Measurements from ENCODE around the gene TMEM218.

TMEM218 gene

DNA sequence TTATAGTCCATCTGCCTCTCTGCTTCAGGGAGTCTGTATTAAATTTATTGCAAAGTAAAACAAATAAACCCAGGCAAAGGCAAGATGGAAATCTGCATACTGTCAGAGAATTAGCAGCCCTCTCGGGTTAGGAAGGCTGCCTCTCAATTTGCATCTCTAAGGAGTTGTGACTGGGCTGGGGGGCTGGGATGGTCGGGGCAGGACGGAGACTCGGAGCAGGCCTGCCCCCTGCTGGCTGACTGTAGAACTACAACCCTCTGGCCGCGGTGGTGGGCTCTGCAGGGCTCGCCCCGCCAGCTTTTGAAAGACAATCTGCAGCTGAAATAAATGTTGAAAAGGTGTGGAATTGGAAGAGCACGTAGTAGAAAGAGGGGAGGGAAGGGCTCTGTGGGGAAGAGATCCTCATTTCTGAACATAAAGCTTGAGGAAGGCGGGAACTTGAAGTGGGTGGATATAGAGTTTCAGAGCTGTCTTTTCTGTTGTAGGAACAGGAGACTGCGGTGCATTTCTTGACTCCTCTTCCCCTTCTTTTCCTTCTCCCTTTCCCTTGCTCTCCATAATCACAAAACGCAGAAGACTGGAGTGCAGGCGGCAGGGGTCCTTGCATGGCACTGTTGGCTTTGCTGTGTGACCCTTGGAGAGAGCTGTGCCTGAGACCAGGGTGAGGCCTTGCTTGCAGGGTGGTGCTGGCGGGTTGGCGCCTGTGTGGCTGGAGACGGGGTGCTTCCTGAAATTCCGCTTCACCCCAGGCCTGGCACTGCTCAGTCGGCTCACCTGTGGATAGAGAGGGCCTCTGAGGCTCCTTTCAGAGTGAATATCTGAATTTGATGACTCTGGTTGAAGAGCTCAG is 30.5 kb upstream of the TMEM218 start:
- Histone ChIP-seq H4K8ac (ENCODE audit: low read depth, low read length) (no peak overlapping the region), H3K4me3 (ENCODE audit: low read depth, low read length) (no peak overlapping the region), H3K14ac (ENCODE audit: low read length) (no peak overlapping the region), H3K27me3 (ENCODE audit: insufficient read depth, low read length) (peaks cover 4% of the 10 kb centered on the region), H3K4me2 (ENCODE audit: low read length) (no peak overlapping the region), H3K27ac (ENCODE audit: low read depth, low read length) (no peak overlapping the region), H3K4me1 (ENCODE audit: control insufficient read depth in 1 of 2, insufficient read depth in 2 of 2, low read length in 2 of 2) (no peaks in the 10 kb centered on the region), H2BK5ac (ENCODE audit: low read depth, low read length, poor library complexity) (no peak overlapping the region), H3K9ac (ENCODE audit: low read length) (no peak overlapping the region), H3K36me3 (ENCODE audit: control insufficient read depth in 1 of 2, insufficient read depth in 2 of 2, low read length in 2 of 2) (no peaks in the 10 kb centered on the region), H3K9me3 (ENCODE audit: insufficient read depth, low read depth, low read length) (peaks cover 2% of the 10 kb centered on the region), H3K4ac (ENCODE audit: low read depth, low read length) (no peak overlapping the region), H2AFZ (ENCODE audit: insufficient read depth, low read length, poor library complexity) (no peak overlapping the region), H2BK120ac (ENCODE audit: insufficient read depth, low read length, poor library complexity) (no peak overlapping the region), H4K91ac (ENCODE audit: low read depth, low read length) (no peak overlapping the region), H3K18ac (ENCODE audit: low read length) (no peak overlapping the region), H3K79me1 (ENCODE audit: low read length) (no peaks in the 10 kb centered on the region), H3K23ac (ENCODE audit: low read length) (no peak overlapping the region), H3K79me2 (ENCODE audit: control insufficient read depth, insufficient read depth, low read length, poor library complexity) (no peaks in the 10 kb centered on the region), H2AK5ac (ENCODE audit: low read length) (no peak overlapping the region), H4K12ac (ENCODE audit: low read depth, low read length) (no peak overlapping the region), H2BK12ac (ENCODE audit: low read length) (no peak overlapping the region)
- WGBS (ENCODE audit: extremely low coverage, insufficient coverage, insufficient read length) = no CpG with 5 or more reads among the region's 18 CpGs
- DNase-seq = peak in 1 of 2 donors; percentile 60

GRCh38 chr11:125141178-125141577 is 29.8 kb upstream of the TMEM218 start:
- no peak overlapping the region for H2AFZ ChIP-seq (ENCODE audit: insufficient read depth, low read length, poor library complexity)
- no peak overlapping the region for H3K27ac ChIP-seq (ENCODE audit: low read depth, low read length)
- H4K8ac ChIP-seq (ENCODE audit: low read depth, low read length) = no peak overlapping the region
- no peak overlapping the region for H4K12ac ChIP-seq (ENCODE audit: low read depth, low read length)
- H3K4me2 ChIP-seq (ENCODE audit: low read length) = no peak overlapping the region
- no peak overlapping the region for H3K18ac ChIP-seq (ENCODE audit: low read length)
- H3K23ac ChIP-seq (ENCODE audit: low read length) = no peak overlapping the region
- DNase-seq = no peak
- H4K91ac ChIP-seq (ENCODE audit: low read depth, low read length) = no peak overlapping the region
- no peaks in the 10 kb centered on the region for H3K36me3 ChIP-seq (ENCODE audit: control insufficient read depth in 1 of 2, insufficient read depth in 2 of 2, low read length in 2 of 2)
- no CpG with 5 or more reads among the region's 12 CpGs for WGBS (ENCODE audit: extremely low coverage, insufficient coverage, insufficient read length)
- H3K9ac ChIP-seq (ENCODE audit: low read length) = no peak overlapping the region
- H2AK5ac ChIP-seq (ENCODE audit: low read length) = no peak overlapping the region
- H2BK12ac ChIP-seq (ENCODE audit: low read length) = no peak overlapping the region
- peaks cover 2% of the 10 kb centered on the region for H3K9me3 ChIP-seq (ENCODE audit: insufficient read depth, low read depth, low read length)
- no peaks in the 10 kb centered on the region for H3K79me2 ChIP-seq (ENCODE audit: control insufficient read depth, insufficient read depth, low read length, poor library complexity)
- no peak overlapping the region for H3K4ac ChIP-seq (ENCODE audit: low read depth, low read length)
- H3K4me1 ChIP-seq (ENCODE audit: control insufficient read depth in 1 of 2, insufficient read depth in 2 of 2, low read length in 2 of 2) = no peaks in the 10 kb centered on the region
- H3K4me3 ChIP-seq (ENCODE audit: low read depth, low read length) = no peak overlapping the region
- no peak overlapping the region for H3K14ac ChIP-seq (ENCODE audit: low read length)
- no peak overlapping the region for H2BK5ac ChIP-seq (ENCODE audit: low read depth, low read length, poor library complexity)
- no peaks in the 10 kb centered on the region for H3K79me1 ChIP-seq (ENCODE audit: low read length)
- peaks cover 4% of the 10 kb centered on the region for H3K27me3 ChIP-seq (ENCODE audit: insufficient read depth, low read length)
- no peak overlapping the region for H2BK120ac ChIP-seq (ENCODE audit: insufficient read depth, low read length, poor library complexity)

DNA sequence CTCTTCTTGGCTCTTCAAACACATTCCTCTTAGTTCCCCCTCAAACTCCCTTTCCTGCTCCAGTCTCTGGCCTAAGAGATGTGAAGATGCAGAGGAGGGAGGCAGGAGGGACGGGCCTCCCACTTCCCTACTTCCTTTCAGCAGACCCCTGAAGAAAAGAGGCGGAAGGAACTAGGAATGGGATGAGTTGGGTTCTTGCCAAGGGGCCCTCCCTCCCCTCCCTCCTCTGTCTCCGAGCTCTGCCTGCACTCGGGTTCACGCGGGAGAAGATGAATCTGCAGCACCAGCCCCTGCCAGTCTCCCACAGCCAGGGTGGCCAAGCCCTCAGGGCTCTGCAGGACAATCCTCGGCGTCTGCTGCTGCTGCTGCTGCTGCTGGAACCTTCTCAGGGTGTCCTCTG is 28.8 kb upstream of the TMEM218 start:
- Histone ChIP-seq H3K36me3 (ENCODE audit: control insufficient read depth in 1 of 2, insufficient read depth in 2 of 2, low read length in 2 of 2) (no peaks in the 10 kb centered on the region), H4K91ac (ENCODE audit: low read depth, low read length) (no peak overlapping the region), H3K27ac (ENCODE audit: low read depth, low read length) (no peak overlapping the region), H2AFZ (ENCODE audit: insufficient read depth, low read length, poor library complexity) (no peak overlapping the region), H3K18ac (ENCODE audit: low read length) (no peak overlapping the region), H2AK5ac (ENCODE audit: low read length) (no peak overlapping the region), H3K4me1 (ENCODE audit: control insufficient read depth in 1 of 2, insufficient read depth in 2 of 2, low read length in 2 of 2) (no peaks in the 10 kb centered on the region), H3K9me3 (ENCODE audit: insufficient read depth, low read depth, low read length) (peaks cover 2% of the 10 kb centered on the region), H3K4me2 (ENCODE audit: low read length) (no peak overlapping the region), H4K12ac (ENCODE audit: low read depth, low read length) (no peak overlapping the region), H3K79me1 (ENCODE audit: low read length) (no peaks in the 10 kb centered on the region), H3K14ac (ENCODE audit: low read length) (no peak overlapping the region), H2BK5ac (ENCODE audit: low read depth, low read length, poor library complexity) (no peak overlapping the region), H3K23ac (ENCODE audit: low read length) (no peak overlapping the region), H4K8ac (ENCODE audit: low read depth, low read length) (no peak overlapping the region), H3K4me3 (ENCODE audit: low read depth, low read length) (no peak overlapping the region), H3K4ac (ENCODE audit: low read depth, low read length) (no peak overlapping the region), H2BK12ac (ENCODE audit: low read length) (no peak overlapping the region), H3K79me2 (ENCODE audit: control insufficient read depth, insufficient read depth, low read length, poor library complexity) (no peaks in the 10 kb centered on the region), H2BK120ac (ENCODE audit: insufficient read depth, low read length, poor library complexity) (no peak overlapping the region), H3K27me3 (ENCODE audit: insufficient read depth, low read length) (peaks cover 4% of the 10 kb centered on the region), H3K9ac (ENCODE audit: low read length) (no peak overlapping the region)
- no CpG with 5 or more reads among the region's 8 CpGs for WGBS (ENCODE audit: extremely low coverage, insufficient coverage, insufficient read length)
- no peak for DNase-seq

- Histone ChIP-seq H4K12ac (ENCODE audit: low read depth, low read length) (no peak overlapping the region), H3K14ac (ENCODE audit: low read length) (no peak overlapping the region), H3K36me3 (ENCODE audit: control insufficient read depth in 1 of 2, insufficient read depth in 2 of 2, low read length in 2 of 2) (no peaks in the 10 kb centered on the region), H3K79me1 (ENCODE audit: low read length) (no peaks in the 10 kb centered on the region), H4K91ac (ENCODE audit: low read depth, low read length) (no peak overlapping the region), H2AFZ (ENCODE audit: insufficient read depth, low read length, poor library complexity) (no peak overlapping the region), H2BK120ac (ENCODE audit: insufficient read depth, low read length, poor library complexity) (no peak overlapping the region), H2BK12ac (ENCODE audit: low read length) (no peak overlapping the region), H4K8ac (ENCODE audit: low read depth, low read length) (no peak overlapping the region), H3K23ac (ENCODE audit: low read length) (no peak overlapping the region), H3K4me3 (ENCODE audit: low read depth, low read length) (no peak overlapping the region), H3K27ac (ENCODE audit: low read depth, low read length) (no peak overlapping the region), H2BK5ac (ENCODE audit: low read depth, low read length, poor library complexity) (no peak overlapping the region), H3K79me2 (ENCODE audit: control insufficient read depth, insufficient read depth, low read length, poor library complexity) (no peaks in the 10 kb centered on the region), H3K18ac (ENCODE audit: low read length) (no peak overlapping the region), H3K4me1 (ENCODE audit: control insufficient read depth in 1 of 2, insufficient read depth in 2 of 2, low read length in 2 of 2) (no peaks in the 10 kb centered on the region), H3K27me3 (ENCODE audit: insufficient read depth, low read length) (peaks cover 4% of the 10 kb centered on the region), H3K4me2 (ENCODE audit: low read length) (no peak overlapping the region), H3K4ac (ENCODE audit: low read depth, low read length) (no peak overlapping the region), H3K9me3 (ENCODE audit: insufficient read depth, low read depth, low read length) (peaks cover 2% of the 10 kb centered on the region), H2AK5ac (ENCODE audit: low read length) (no peak overlapping the region), H3K9ac (ENCODE audit: low read length) (no peak overlapping the region)
- no CpG with 5 or more reads among the region's 3 CpGs for WGBS (ENCODE audit: extremely low coverage, insufficient coverage, insufficient read length)
- DNase-seq = no peak
These were observed 28.4 kb upstream of the TMEM218 start for GRCh38 chr11:125139778-125140177.

All from trophoblast cell (in vitro differentiated cells and primary cell).